HG03103 (cell line): ENCODE measurements around the gene IRF8.

Source experiments
- ATAC-seq: cut with Tn5 transposase; IDR thresholded peaks from one replicate; pipeline ENCODE4 v1.9.1; 2021; ENCODE audit warnings: low read depth; ENCODE audit not compliant: unreplicated experiment

IRF8 gene

GRCh38 chr16:85950136-85950918, 51.4 kb downstream of the IRF8 start:
- ATAC-seq = no peak

GRCh38 chr16:85952197-85952596, 53.2 kb downstream of the IRF8 start:
- no peak for ATAC-seq

- ATAC-seq = no peak
Measured at GRCh38 chr16:85952811-85953210, 53.8 kb downstream of the IRF8 start.

- ATAC-seq = no peak
Measured at GRCh38 chr16:85954927-85955519, 56.1 kb downstream of the IRF8 start.

GRCh38 chr16:85955566-85955965, 56.6 kb downstream of the IRF8 start:
- no peak for ATAC-seq

GRCh38 chr16:85956426-85956825, 57.5 kb downstream of the IRF8 start:
- ATAC-seq = no peak

- ATAC-seq = no peak
Measured at GRCh38 chr16:85958731-85959130, 59.8 kb downstream of the IRF8 start.

- ATAC-seq = no peak
Measured at GRCh38 chr16:85959686-85960085, 60.7 kb downstream of the IRF8 start.

- no peak for ATAC-seq
Measured at GRCh38 chr16:85960486-85961046, 61.6 kb downstream of the IRF8 start.

GRCh38 chr16:85961988-85962915, 63.3 kb downstream of the IRF8 start:
- no peak for ATAC-seq

- no peak for ATAC-seq
Measured at GRCh38 chr16:85963753-85964285, 64.9 kb downstream of the IRF8 start.

GRCh38 chr16:85965125-85965524, 66.2 kb downstream of the IRF8 start:
- no peak for ATAC-seq

GRCh38 chr16:85967111-85967510, 68.1 kb downstream of the IRF8 start:
- ATAC-seq = no peak

- no peak for ATAC-seq
Measured at GRCh38 chr16:85968041-85968920, 69.3 kb downstream of the IRF8 start.

GRCh38 chr16:85969159-85969558, 70.2 kb downstream of the IRF8 start:
- ATAC-seq = no peak

- no peak for ATAC-seq
Measured at GRCh38 chr16:85969591-85969990, 70.6 kb downstream of the IRF8 start.

GRCh38 chr16:85970016-85970733, 71.2 kb downstream of the IRF8 start:
- no peak for ATAC-seq

GRCh38 chr16:85970738-85971137, 71.8 kb downstream of the IRF8 start:
- ATAC-seq = no peak
